ENCODE measurements around the gene ZNF106.

ZNF106 gene

DNA sequence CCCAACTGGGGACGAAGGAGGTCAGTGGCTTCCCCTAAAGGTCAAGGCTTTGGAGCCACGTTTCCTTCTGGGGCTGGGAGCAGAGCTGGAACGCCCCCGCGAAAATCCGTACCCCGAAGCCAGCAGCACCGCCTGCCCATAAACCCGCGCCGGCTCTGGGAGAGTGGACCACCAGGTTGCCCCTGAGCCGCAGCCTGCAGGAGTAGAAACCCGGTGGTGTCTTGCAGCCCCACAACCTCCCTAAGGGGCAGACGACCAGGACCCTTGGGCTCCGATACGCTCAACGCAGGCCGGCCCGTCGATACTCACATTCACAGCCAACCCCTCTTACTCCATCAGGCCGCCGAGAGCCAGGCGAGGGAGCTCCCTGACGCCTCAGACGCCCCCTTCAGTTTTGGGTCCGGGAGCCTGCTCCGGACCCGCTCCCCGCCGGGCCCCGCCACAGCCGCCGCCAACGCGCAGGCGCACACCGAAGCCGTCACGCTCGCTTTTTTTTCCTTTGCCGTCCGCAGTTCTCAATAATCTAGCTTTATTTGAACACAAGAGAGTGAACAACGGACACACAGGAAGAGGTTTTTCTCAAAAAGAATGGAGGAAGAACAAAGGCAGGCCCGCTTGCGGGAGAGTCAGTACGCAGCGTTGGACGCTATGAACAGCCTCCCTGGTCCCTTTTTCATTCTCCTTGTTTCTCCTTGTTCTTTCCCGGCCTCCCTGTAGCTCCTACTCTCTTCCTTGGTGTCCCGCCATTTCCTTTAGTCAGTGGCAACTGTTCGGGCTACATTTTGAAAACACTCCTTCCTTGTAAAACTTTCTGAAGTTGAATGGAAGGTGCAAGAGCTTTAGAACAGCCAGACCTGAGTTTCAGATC lies at the start of gene ZNF106:
TSS of gene ZNF106 (minus strand) at position 471 of the 868 bp plus-strand sequence. CDS start 18,852 bp downstream, outside the sequence.
- peak; percentile 51 to 60 for ATAC-seq

DNA sequence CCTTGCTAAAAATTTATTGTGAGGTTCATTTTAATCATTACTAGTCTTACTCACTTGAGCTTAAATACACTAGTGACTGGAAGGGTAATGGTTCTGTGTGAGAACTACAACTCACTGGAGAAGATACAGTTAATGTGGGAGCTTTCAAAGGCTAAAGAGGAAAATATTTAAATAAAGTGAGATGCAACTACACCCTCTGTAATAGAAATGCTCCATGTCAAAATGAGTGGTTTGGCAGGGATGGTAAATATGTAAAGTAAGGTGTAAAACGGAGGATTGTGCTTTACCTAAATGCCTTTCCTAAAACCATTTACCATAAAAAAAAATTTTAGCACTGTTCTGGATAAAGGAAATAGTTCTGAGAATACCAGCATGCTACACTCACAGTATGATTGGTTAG lies 42.3 kb upstream of the ZNF106 start:
- no peak for ATAC-seq

DNA sequence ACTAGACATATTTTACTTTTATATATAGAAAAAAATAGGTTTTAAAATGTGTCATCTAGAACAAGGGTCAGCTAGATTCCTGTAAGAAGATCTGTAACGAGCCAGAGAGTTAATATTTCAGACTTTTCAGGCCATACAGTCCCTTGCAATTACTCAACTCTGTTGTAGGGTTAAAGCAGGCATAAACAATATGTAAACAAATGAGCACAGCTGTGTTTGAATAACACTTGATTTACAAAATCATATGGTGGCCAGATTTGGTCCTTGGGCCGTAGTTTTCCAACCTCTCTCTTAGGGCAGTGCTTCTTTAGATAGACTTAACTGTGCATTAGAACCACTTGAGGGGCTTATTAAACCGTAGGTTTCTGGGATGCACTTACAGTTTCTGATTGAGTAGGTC lies 38.0 kb upstream of the ZNF106 start:
- ATAC-seq = no peak

DNA sequence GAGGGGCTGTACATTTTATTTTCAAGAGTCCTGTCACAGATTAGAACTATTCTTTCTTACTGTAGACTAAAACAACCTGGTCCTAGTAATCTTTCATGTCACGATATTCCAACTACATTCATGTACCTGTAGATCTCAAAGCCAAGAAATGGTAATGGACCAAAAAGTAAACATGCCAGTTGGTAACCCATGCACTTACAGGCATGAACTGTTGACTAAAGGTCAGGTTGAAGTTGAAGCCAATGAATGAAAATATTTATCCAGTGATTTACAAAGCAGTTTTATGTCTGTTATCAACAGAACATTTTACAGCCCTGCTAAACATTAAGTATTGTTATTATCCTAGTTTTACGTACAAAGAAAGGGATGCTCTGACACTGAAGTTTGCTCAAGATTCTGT lies 32.4 kb upstream of the ZNF106 start:
- ATAC-seq = no peak

DNA sequence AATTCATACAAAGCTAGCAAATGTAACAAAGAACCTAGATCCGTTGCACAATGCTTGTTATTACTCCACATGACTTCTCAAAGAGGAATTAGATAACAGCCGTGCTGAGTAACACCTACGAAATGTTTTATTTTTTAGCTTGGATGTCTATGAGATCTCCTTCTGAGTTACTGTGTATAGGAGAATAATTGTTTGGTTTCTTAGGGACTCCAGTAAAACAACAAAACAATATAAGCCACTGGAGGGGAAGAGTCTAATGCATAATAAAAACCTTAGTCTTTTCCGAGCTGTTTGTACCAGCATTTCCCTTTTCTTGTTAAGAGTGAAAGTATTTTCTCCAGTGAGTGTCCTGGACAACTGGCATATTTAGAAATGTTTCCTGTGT lies 20.1 kb upstream of the ZNF106 start:
- no peak for ATAC-seq

DNA sequence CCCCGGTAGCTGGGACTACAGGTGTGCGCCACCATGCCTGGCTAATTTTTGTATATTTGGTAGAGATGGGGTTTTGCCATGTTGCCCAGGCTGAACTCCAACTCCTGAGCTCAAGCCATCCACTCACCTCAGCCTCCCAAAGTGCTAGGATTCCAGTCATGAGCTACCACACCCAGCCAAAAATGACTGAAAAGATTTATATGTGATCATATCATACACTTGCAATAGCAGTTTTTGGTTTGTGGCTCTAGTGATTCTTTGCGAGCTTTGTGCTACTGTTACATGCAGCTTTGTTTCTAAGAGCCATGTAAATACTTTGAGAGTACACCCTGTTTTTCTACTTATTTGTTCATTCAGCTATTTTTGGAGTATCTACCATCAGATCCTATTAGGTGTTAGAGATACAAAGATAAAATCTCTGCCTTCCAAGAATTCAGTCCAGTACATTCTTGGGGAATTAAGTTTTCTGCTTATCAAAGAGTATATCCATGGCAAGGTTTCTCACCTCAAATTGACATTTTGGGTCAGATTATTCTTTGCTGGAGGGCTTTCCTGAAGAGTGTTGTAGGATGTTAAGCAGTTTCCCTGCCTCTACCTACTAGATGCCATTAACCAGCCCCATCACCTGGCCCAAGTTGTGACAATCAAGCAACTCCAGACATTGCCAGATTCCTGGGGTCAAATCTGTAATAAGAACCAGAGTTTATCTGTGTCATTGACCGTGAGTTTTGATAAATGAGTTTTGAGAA lies 19.5 kb upstream of the ZNF106 start:
- ATAC-seq = no peak

DNA sequence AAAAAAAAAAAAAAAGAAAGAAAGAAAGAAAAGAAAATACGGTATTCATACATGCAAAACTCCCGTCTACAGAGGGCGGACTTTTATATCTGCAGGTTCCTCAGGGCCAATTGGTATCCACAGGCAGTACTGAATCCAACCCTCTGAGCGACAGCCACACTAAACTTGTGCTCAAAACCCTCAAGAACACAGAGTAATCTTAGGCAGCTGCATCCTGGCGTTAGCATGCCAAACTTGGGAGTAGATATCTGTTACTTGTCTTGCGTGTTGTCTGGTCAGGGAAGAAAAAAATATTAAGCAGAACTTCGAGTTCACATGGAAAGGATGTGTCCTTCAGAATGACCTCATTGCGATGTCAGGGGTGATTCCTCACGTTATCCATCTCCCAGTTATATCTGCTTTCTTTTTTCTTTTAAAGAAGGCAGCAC lies 17.3 kb upstream of the ZNF106 start:
- no peak for ATAC-seq

DNA sequence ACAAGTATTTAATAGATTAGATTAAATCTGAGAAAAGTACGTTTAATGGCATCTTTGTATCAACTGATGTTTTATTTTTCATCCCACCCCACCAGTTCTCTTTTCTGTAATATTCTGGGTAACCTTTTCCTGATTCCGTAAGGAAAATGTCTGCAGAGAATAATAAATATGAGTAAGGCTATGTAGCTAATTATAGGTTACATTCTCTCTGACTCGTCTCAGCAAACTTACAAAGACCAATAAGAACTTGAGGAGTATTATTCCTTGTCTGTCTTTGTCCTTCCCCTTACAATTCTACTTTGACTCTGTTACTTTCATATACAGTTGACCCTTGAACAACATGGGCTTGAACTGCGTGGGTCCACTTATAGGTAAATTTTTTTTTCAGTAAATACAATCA lies 16.6 kb upstream of the ZNF106 start:
- ATAC-seq = no peak

DNA sequence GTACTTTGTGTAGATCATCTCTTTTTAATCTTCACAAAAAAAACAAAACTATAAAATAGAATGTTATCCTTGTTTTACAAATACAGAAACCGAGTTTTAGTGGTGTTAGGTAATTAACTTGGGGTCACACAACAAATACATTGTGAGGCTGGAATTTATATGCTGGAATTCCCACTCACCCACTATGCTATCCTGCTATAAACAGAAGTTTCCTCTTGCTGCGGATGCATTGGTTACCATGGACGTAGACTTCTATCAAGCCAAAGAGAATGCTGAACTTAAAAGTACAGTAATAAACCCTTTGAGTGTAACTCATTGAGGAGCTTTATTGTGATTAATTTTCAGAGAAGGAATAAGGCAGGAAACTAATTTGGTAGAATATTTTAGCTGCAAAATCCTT lies 13.7 kb upstream of the ZNF106 start:
- ATAC-seq = no peak

DNA sequence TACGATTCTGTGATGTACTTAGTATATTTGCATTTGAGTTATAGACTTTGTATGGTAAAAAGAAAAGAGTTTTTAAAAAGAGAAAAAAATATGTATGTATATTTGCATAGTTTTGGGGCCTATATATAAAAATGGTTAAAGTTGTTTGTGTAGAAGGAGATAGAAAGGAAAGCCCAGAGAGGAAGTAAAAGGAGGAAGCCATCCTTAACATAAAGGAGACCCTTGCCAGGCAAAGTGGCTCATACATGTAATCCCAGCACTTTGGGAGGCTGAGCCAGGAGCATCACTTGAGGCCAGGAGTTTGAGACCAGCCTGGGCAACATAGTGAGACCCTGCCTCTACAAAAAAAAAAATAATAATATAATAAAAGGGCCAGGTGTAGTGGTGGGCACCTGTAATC lies 12.9 kb upstream of the ZNF106 start:
- no peak for ATAC-seq

DNA sequence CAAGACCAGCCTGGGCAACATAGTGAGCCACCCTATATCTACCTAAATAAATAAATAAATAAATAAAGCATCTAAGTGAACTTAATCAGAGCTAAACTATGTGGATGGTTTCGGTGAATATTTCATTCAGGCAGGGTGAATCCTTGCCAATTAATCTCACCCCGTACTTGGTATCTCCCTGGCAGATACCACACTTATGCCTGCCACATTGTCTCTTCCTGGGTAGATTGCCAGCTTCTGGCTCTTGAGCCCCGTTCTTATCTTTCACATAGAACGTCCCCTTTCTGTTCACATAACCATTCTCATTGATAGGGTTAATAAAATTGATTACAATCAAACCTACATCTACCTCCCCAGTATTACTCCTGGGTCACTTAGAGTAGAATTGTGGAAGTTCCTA lies 11.5 kb upstream of the ZNF106 start:
- ATAC-seq = no peak

DNA sequence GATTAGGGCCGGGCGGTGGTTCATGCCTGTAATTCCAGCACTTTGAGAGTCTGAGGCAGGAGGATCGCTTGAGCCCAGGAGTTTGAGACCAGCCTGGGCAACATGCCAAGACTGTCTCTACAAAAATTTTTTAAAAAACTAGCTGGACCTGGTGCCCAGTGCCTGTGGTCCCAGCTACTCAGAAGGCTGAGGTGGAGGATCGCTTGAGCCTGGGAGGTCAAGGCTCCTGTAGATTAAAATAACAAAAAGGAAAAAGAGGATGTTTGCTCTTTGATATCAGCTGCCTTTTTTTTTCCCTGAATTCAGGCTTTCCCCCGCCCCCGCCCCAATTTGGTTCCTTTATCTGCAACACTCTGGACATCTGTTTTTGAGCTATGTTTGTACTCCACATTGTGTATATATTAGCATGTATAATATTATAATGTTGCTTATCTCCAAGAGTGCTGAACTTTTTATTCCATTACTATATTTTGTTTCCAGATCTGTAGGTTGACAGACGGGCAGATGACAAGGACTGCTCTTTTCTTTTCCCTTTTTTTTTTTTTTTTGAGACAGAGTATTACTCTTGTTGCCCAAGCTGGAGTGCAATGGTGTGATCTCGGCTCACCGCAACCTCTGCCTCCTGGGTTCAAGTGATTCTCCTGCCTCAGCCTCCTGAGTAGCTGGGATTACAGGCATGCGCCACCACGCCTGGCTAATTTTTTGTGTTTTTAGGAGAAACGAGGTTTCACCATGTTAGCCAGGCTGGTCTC lies 9.1 kb upstream of the ZNF106 start:
- ATAC-seq = no peak

DNA sequence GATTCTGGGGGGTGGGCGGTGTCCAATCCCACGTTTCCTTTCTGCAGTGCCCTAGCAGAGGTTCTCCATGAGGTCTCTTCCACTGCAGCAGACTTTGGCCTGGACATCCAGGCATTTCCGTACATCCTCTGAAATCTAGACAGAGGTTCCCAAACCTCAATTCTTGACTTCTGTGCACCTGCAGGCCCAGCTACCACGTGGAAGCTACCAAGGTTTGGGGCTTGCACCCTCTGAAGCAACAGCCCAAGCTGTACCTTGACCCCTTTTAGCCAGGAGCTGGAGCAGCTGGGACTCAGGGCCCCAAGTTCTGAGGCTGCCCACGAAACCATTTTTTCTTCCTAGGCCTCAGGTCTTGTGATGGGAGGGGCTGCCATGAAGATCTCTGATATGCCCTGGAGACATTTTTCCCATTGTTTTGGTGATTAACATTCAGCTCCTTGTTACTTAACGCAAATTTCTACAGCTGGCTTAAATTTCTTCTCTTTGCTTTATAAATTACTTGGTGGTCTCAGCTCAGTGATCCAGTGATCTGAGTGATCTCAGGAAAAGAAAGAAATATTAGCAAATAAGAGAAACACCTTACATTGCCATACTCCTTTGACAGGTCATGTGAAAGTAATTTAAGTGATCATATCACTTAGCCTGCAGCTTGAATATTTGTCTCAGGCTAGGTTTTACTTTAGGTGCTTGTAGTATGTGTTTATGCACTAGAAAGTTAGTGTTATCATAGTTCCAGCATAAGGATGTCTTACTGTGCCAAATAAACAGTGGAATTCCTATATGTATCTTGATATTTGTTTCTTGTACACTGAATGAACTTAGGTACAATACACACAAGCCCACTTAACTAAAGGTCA lies 7.5 kb upstream of the ZNF106 start:
- ATAC-seq = no peak

DNA sequence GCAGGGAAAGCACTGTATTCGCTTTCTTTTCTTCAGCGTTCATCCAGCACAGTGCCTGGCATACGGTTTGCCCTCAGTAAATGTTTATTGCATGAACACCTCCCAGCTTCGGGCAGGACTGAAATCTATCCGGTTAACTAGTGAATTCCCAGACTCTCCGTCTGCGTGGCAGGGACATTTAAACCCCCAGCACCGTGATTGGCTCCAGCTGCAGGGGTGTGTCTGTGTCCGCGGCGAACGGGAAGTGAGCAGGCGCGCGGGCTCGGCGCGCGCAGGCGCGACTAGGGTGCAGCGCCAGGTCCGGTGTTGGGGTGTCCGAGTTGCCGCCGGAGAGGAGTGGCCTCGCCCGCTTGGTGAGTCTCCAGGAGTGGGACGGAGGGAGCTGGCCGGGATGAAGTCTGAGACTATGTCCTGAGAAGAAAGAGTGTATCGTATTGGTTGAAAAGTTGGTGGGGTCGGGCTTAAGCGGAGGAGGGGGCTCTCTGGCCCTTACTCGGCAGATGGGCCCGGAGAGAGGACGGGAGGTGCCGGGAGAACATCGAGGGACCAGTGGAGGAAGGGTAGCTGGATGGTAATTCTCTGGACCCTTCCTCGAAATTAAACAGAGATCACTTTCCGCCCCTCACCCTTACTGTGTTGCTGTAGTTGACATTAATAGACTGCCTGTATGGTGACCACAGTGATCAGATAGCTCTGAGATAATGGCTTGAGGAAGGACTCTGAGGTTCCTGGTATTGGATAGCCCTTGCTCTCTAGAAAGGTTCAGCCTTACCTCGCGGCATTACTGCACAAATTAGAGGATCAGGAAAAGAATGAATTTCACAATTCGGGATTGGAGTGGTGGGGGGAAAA lies 4.6 kb upstream of the ZNF106 start, which contains the start of gene SNAP23:
TSS of gene SNAP23 (plus strand) at position 274 of the 852 bp plus-strand sequence. CDS start 16,213 bp downstream, outside the sequence.
- peak; percentile 91 to 93 for ATAC-seq

DNA sequence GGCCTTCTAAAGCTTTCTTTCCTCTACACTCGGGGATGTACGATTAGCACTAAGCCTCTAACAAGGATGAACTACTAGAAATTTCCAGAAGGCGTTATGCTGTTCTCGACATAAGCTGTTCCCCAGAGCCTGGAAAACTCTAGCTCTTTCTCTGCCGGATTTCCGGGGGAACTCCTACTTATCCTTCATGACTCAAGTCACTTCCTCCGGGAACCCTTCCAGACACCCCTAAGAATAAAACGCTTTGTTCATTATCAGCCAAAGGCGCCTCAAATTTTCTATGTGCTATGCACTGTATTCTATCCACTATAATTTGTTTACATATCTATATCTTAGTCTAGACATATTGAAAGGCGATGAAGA lies 4.0 kb upstream of the ZNF106 start:
- ATAC-seq = no peak

DNA sequence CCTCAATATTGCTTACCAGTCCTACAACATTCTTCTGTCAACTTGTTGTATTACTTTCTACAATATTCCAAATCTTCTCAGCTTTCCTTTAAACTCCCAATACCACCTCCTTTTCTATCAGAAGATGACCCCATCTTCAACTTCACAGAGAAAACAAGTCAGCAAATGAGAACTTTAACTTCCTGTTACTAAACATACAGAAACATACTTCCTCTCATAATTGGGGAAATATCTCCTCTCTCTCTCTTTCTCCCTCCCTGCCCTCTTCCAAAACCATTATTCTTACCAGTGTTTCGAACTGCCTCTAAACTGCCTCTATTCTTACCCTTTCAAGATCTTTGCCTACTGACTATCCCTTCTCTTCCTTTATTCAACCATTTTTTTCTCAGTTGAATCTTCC lies 2.7 kb upstream of the ZNF106 start:
- ATAC-seq = no peak

DNA sequence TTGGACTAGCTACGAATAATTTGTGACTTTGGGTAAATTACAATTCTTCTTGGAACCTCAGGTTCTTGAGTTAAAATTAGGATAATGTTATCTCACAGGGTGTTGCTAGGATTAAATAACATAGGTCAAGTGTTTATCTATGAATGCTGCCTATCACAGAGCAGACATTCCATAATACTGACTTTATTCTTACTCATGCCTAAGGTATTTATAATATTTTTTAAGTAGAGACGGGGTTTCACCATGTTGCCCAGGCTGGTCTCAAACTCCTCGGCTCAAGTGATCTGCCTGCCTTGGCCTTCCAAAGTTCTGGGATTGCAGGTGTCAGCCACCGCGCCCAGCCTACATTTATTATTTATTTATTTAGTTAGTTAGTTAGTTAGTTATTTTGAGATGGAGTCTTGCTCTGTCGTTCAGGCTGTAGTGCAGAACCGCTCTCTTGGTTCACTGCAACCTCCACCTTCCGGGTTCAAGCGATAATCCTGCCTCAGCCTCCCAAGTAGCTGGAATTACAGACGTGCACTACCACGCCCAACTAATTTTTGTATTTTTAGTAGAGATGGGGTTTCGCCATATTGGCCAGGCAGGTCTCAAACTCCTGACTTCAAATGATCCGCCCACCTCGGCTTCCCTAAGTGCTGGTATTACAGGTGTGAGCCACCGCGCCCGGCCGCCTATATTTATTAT lies 741 bp upstream of the ZNF106 start:
- no peak for ATAC-seq

DNA sequence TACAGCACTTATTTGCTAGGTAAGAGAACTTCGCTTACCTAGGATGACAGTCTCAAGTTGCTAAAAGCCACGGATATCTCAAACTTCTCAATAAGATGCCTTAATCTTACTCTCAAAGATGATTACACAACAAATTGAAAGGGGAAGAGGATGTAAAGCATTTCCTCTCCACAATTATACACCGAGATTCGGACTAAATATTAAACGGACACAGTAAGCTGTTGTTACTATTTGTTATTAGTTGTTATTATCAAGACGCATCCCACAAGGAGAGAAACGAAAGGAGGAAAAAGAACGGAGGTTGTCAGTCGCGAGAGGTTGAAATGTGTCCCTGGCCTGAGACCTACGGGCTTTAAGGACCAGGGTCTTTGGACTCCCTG lies 660 bp downstream of the ZNF106 start:
- ATAC-seq = no peak

DNA sequence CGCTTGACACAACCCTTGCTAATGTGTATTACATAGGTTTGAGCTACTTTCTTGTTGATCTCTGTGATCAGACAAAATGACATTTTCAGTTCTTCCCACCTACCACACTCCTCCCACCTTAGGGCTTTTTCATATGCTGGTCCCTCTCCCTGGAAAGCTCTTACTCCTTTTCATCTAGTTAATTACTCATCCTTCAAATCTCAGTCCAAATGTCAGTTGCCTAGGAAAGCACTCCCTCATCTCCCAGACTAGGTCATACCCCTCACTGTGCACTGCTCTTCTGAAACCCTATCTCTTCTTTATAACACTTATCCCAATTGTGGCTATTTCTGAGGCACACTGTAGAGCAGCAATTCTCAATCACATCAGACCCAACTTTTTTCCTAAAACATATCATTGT lies 7.3 kb downstream of the ZNF106 start:
- ATAC-seq = no peak

DNA sequence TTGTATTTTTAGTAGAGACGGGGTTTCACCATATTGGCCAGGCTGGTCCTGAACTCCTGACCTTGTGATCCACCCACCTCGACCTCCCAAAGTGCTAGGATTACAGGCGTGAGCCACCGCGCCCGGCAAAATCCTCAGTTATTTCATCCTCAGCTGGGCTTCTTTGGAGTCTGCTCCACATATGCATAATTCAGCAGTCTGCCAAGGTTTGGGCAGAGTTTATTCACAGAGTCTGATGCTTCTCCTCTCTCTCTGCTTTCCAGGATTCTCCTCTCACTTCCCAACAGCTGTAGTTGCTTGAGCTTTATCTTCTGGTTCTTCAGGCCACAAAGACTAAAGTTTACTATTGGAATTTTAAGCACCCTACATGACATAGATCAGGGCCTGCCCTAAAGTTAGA lies 8.2 kb downstream of the ZNF106 start:
- ATAC-seq = no peak

DNA sequence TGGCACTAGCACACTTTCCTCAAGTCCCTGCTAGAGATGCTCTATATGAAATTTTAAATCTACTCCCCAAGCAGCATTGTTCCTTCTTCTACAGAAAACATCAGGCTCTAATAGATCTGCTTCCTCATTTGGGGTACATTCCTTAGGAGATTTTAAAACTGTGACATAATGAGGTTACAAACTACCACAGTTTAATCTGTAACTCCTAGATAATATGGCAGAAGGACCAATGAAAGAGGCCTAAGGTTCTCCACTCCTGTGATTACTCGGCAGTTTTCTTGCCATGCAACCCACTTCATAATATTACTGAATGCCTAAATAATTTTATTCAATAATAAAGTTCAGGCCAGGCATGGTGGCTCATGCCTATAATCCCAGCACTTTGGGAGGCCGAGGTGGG lies 16.1 kb downstream of the ZNF106 start:
- ATAC-seq = no peak
